Dedifferentiated amniotic fluid mesenchymal stem cell (primary cell): ENCODE data around the gene BRAT1.
A peak's percentile ranks its signal among the peaks of the same experiment; 100 is the strongest.

ENCODE experiments used
- DNase-seq: peaks from one replicate; pipeline ENCODE4 v3.0.0-alpha.2; 2016; ENCODE audit errors: extremely low spot score

Gene BRAT1

DNA sequence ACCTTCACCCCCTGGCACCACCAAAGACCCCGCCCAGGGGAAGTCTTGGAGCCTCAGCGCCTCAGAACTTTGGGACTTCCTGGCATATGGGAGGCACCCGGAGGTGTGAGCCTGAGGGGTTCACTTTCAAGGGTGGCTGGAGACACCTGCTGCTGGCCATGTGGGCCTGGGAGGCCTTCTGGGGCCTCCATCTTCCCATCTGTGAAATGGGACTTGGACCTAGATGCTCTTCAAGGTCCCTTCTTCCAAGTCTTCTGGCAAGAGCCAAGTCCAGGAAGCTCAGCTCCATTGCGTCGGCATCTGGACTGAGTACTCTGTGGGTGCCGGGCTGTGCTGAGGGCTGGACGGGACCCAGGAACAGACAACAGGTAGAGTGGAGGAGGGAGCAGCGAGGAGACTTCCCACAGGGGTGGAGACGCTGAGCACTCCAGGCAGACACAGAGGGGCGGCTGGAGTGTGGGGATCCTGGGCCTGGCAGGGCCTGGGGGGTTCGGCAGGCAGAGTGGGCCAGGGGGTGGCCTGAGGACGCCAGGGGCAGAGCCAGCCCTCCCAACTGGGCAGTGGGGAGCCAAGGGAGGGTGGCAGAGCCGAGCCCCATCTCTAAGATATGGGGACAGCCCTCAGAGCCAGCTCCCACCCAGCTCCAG is 45.1 kb downstream of the BRAT1 start:
- no peak for DNase-seq

DNA sequence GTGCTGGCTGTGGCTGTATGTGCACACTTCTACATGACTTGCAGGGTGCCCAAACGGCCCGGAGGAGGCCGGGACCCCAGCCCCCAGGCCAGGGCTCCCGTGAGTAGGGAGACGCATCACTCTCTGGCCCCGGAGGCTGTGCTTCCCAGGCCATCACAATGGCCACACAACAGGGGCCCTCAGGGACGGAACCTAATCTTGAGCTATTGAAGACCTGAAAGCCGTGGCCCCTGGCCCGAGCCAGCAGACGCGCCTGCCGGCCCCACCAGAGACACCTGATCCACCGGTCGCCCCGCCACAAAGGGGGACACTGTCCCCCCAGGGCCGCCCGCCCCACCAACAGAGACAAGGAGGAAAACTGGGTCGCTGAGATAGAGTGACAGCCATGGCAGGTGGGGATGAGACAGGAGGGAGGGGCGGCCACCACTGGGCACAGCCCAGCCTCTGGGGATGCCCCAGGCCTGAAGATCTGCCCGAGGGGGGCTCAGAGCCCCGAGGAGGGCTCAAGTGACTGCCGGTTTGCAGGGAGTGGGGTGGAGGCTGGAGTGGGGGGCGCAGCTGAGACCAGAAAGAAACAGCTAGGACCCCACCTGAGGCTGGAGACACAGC is 45.9 kb downstream of the BRAT1 start:
- DNase-seq: no peak

DNA sequence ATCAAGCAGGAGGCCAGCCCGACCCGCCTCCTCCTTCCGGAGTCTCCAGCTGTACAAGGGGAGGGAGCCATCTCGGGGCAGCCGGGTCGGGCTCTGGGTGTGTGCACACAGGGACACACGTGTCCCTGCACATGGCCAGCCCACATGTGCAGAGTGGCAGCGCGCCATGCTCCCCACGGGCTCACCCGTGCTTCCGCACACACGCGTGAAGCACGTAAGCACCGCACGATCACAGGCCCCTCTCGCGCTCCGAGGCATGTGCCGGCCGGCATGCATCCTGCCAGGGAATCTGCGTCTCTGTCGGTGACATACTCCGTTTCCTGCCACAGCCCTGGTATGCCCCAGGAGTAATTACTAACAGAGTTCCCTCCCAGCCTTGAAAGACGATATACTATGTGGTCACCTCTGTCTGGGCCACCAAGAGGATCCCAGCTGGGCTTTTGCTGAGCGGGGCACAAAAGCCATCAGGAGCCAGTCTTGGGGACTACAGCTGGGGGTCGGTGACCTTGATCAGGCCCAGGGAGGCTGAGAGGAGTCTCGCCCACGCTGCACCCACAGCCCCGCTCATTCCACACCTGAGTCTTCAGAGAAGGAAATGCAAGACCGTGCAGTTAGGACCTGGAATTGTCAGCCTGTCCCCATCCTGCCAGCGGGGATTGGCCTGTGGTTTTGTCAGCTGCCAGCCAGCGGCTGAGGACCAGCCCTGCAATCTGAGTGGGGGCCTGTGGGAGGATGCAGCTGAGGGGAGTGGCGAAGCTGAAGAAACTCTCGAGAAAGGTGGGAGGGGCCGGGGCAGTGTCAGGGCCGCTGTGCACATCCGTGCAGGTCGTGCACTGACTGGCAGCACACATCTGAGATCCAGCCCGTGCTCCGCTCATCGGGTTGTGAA is 46.8 kb downstream of the BRAT1 start:
- peak; percentile 44 for DNase-seq

DNA sequence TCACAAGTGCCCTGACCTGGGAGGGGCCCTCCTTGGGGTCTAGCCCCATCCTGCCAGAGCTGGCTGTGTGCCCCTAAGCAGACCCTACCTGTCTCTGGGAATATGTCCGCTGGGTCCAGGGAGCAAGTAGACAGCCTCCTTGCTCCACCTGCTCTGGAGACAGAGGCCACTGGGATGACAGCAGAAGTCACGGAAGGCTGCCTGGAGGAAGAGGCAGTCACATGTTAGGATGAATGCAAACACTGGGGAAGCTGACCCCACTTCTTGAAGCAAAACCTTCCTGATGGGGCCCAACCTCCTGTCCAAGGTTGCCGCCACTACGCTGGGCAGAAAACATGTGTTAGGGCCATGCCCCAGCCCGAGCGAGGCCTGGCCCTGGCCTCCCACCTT is 47.4 kb downstream of the BRAT1 start:
- DNase-seq: no peak

DNA sequence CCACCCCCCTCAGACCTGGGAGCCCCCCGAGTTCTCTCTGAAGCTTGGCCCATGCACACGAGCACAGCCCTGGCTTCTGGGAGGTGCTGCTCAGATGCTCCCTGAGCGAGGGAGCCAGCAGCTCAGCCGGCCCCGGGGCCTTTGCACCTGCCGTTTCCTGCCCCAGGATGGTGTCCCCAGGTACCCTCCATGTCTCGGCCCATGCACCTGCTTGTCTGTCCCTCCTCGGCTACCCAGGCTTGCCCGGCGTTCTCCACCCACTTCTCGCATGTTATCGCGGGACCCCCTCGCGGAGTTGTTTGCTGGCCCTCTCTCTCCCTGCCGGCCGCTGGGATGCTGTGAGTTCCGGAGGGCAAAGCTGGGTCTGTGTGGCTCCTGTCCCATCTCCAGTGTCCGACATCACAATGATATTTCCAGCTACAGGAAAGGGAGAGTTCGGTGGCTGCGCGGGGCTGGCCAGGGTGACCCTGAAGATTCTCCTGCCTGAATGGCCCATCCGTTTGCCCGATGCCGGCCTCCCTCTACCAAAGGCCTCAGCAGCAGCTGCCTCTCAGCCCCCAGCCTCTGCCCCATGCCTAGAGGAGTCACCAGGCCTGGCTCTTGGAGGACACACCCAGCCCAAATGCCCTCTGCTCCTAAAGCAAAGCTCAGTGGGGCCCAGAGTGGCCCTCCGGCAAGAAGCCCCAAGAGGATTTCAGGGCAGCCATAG is 48.0 kb downstream of the BRAT1 start:
- no peak for DNase-seq

DNA sequence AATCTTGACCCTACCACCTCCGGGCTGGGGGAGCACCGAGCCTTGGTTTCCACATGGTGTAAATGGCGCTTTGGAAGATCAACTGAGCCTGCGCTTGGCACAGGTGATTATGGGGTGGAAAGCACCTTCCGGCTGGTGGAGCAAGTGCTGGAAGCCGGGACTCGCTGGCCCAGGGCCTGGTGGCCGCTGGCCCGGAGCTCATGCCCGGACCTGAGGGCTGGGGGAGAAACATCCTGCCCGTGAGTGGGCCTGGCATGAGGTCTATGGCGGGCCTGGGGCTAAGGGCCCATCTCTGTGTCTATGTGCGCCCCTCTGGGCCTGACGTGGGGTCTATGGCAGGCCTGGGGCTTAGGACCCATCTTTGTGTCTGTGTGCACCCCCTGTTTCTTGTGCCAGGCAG is 49.9 kb downstream of the BRAT1 start:
- DNase-seq: no peak

DNA sequence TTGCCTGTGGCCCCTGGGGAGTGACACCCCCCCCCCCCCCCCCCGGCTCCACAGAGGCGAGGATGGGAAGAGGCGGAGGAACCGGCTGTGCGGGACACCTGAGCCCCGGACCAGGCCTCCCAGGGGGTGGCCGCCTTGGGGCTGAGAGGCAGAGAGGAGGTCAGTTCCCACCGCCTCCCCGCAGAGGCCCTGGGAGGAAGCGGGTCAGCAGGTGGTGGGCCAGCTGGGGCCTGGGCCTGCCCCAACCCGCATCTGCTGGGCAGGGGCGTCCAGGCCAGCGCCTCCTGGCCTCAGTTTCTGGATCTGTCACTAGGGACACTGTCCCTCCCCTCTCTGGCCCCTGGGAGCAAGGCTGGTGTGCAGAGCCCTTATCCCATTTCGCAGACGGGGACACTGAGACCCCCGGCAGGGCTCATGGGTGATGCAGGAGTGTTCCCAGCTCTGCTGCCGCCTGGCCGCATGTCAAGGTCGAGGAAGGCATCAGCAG is 50.4 kb downstream of the BRAT1 start:
- DNase-seq: no peak

DNA sequence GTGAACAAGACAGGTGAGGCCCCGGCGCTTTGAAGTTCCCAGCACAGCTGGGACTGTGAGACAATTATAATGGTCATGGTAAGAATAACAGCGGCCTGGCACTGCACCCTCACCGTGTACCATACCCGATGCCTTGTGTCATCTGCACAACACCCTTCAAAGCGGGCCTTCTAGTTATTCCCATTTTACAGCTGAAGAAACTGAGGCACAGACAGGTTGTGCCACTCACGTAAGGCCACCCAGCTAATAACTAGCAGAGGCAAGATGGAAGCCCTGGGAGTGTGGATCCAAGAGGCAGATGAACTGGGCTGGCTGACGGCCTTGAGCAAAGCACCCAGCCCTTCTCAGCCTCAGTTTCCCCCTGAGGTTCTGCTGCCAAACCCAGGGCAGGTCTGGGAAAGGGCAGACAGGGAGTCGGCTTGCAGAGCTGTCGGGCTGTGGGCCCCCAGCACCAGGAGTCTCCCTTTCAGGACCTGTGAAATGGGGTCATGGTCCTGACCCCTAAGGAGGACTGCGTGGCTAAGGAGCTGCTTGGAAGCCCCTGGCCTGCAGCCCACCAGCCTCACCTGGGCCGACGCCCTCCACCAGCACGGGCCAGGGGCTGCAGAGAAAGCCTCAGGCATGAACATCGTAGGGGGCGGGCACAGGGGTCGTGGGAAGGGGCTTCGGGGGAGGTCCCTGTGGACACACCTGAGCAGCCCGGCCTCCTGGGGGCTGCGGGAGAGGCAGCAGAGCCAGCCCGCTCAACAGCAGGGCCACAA is 51.0 kb downstream of the BRAT1 start:
- no peak for DNase-seq

DNA sequence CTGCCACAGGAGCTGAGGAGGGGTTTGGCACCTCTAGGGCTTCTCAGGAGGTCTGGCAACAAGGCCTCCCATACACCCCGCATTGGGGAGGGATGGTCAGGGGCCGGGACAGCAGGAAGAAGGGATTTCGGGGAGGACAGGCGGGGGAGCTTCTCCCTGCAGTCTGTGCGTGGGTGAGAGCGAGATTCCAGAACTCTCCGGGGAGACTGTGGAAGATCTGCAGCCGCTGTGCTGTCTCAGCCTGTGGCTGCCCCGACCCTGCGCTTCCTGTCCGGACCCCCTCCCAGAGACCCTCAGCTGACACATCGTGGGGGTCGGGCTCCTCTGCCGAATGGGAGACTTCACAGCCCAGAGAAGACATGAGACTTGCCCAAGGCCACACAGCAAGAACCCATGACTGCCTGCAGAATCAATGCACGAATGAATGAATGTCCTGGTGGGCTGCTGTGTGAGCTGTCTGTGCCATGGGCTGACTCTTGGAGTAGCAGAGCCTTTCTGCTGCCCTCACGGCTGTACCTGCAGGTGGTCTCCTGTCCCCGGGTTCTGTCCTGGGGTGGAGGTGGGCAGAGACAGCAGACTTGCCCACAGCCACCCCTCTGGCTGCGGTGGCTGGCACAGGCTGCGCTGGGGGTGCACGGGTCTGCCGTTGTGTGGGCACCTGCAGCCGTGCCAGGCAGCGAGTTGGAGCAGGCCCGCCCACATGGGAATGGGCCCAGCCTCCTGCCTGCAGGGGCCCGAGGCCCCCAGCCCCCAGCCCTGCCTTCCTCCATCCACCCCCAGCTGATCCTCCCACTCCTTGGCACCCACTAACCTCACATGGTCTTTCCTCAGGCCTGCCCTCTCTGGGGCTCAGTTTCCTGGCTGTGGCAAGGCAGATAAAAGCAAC is 52.0 kb downstream of the BRAT1 start:
- DNase-seq: no peak

DNA sequence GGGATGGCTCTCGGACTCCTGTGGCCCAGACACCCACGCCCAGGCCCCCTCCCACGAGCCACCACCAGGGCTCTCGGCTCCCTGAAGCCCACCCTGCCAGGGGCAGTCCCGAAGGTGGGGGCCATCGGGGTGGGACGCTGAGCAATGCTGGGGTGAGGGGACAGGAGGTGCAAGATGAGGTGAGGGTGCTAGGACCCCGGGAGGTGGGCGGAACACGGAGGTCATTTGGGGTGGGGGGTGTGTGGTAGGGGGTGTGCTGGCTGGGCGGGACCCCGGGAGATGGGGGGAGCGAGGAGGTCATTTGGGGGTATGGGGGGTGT is 52.7 kb downstream of the BRAT1 start:
- DNase-seq: no peak

DNA sequence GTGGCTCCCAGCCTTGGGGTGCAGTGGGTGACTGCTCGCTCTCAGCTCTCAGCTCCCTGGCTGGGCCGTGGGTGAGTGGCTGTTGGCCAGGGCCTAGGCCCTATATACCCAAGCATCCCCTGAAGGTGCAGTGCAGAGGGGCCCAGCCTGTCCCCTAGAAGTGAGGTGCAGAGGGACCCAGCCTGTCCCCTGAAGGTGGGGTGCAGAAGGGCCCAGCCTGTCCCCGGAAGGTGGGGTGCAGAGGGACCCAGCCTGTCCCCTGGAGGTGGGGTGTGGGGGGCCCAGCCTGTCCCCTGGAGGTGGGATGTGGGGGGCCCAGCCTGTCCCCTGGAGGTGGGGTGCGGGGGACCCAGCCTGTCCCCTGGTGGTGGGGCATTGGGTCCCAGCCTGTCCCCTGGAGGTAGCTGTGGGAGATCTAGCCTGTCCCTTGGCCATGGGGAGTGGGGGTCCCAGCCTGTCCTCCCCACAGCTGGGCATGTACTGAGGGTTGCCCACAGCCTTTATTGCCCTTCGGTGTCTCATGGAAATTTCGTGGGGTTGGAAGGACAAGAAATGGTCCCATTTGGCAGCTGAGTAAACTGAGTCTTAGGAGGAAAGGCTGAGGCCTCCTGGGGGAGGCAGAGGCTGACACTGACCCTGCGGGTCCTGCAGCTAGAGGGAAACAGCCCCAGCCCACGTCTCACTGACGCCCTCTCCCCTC is 53.2 kb downstream of the BRAT1 start:
- no peak for DNase-seq

DNA sequence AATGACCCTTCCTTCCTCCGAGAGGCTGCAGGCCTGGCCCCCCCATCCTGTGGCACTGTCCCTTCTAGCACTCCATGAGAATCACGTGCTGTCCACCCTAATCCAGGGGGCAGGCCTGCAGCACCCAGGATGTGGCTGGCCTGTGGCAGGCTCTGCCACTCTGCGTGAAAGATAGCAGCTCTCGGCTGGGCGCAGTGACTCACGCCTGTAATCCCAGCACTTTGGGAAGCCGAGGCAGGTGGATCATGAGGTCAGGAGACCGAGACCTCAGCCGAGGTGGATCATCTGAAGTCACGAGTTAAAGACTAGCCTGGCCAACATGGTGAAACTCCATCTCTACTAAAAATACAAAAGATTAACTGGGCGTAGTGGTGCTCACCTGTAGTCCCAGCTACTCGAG is 54.6 kb downstream of the BRAT1 start:
- no peak for DNase-seq

DNA sequence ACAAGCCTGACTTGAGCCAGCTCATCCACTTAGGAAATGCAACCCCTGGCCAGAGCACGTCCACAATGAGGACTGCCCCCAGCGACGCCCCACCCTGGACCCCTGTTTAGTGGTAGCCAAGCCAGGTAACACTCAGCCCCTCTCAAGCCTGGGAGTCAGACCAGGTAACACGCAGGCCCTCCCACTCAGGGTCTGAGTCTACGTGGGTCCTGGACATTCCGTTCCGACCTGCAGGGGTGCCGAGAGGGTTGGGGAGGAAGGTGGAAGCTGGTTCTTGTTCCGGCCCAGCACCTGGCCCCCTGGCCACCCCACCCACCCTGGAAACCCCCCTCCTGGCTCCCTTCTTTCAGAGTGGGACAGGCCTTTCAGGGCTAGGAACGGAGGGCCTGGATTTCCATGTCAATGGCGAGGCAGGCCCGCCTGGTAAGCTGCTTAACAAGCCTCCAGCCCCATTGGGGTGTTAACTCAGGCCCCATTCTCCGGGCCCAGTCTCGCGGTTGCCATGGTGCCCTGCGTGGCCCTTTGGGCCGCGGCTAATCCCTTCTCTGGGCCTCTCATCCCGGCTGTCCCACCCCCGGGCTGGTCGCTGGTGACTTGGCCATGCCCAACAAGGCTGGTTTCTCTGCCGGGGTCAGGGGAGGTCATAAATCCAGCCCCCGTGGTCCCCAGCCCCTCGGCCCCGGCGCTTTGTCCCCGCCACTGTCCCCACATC is 55.4 kb downstream of the BRAT1 start:
- DNase-seq: no peak

DNA sequence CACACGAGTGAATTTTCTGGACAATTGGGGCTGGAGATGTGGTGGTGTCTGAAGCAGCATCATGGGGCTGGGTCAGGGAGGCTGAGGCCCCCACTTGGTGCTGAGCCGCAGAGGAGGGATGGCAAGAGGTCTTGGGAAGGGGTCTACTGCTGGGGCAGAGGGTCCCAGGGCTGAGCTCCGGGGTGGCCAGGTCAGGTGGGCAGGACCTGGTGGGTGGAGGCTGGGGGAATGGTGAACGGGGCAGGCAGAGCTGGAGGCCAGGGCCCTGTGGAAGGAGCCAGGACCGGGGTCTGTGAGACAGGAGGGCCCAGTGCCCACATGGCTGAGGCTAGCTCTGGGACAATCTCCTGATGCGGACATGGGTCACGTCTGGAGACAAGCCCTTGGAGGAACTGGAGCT is 56.1 kb downstream of the BRAT1 start:
- DNase-seq: no peak

DNA sequence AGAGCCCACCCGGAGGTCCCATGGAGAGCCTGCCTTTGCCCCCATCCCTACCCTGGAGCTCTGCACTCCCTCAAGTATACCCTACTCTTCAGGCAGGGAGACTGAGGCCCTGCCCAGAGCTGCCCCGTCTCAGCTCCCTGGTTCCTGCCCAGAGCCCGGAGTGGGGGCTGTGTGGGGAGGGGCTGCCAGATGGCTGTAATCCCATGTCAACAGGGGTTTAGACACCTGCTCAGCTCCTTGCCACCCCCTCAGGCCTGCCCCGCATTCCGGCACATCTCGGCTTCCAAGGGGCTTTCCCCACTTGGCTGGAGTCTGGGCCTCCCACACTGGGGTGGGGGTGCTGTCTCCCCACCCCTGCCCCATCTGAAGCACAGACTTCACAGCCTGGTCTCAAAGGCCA is 56.6 kb downstream of the BRAT1 start:
- no peak for DNase-seq

DNA sequence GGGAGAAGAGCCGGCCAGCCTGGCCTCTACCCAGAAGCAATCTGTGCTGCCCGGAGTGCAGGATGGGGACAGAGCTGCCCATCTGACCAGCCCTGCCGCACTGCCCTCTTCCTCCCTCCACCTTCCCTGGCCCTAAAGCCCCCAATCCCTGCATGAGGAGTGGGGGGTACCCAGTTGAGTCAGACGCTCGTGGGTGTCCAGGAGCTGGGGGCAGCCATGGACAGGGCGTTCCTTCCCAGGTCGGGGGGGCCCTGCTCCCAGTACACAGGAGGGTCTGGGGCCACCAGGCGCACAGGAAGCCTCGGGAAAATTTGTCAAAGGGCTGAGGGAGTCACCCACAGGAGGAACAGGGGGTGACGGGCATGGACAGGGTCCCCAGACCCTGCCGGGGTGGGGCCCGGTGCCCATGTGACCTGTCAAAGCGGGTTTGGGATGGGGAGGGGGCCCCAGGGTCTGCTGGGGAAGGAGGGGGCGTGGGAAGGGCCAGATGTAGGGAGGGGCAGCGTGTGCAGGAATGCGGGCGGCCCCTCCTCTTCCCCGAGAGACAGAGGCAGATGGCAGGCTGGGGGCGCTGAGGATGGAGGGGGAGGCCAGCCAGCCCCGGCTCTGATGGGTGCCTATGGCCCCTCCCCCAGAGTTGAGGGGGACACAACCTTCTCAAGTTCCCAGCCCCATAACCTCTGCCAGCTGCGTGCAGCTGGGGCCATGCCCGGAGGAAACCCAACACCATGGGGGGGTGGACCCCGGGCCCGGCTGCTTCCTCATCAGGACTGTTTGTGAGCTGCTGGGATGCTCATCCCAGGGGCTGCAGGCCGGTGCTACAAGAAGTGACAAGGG is 57.6 kb downstream of the BRAT1 start:
- no peak for DNase-seq

DNA sequence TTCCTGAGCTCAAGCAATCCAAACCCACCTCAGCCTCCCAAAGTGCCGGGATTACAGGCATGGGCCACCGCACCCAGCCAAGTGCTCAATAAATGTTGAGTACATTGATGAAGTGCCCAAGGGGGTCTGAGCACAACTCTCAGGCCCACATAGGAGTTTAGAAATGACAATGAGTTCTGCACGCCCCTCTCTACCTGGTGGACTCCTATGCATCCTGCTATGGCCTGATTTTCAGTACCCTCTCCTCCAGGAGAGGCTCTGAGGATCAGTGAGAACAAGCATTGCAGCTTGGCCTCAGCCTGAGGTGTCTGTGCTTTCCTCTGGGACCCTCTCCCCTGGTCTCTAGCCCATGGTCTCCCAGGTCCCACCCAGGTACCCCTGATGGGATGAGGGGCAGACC is 58.3 kb downstream of the BRAT1 start:
- no peak for DNase-seq

DNA sequence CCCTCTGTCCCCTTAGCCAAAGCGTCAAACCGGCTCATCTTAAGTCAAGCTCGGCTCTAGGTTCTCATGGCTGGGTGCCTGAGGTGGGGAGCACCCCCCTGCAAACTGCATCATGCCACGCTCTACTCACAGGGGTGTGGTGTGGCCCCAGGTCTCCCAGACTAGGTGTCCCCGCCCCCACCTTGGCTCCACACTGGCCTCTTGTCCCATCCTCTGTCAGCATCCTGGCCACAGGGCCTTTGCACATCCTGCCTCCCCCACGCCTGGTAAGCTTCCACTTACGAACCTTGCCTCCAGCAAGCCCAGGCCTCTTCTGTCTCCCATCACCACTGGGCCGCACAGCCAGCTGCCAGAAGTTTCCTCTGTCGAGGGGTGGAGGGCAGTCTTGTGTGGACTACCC is 58.9 kb downstream of the BRAT1 start:
- DNase-seq: no peak
